GM12878 (cell line): Measurements from ENCODE around the gene DIPK1A. TPM values are rescaled to one million over a fixed set of nuclear protein-coding genes. Genes with fewer than 3 reads are reported as not detected.
A peak's percentile ranks its signal among the peaks of the same experiment; 100 is the strongest.
"Not testable (repeated sequence)": the region's sequence is repeated elsewhere in the genome, so short reads cannot be mapped to it uniquely, and the experiment has no call there.

ENCODE experiments used
- ATAC-seq: fragments of 200-7000 bp; cut with Tn5 transposase; 3 replicates; pipeline ENCODE4 v1.9.1; 2020; ENCODE audit warnings: mild to moderate bottlenecking, moderate library complexity
- BruUV-seq: library from RNA; stranded (reverse); fragments of 400-500 nt; replicated peaks from 2 replicates; lab custom pipeline; 2021; lab: Mats Ljungman, UMichigan
- CTCF ChIA-PET: fragments of 300-600 bp; sonication (Branson Sonifier 250); formaldehyde crosslinking; extraction: SDS; loops from one replicate; lab custom pipeline; 2021; ENCODE audit warnings: inconsistent platforms; lab: Yijun Ruan, JAX
- POLR2A ChIA-PET: fragments of 350-600 bp; formaldehyde crosslinking; extraction: SDS; loops from one replicate; lab custom pipeline; 2021; ENCODE audit warnings: inconsistent platforms; lab: Charles Lee
- RAD21 ChIA-PET: fragments of 300-600 bp; sonication (Branson Sonifier 250); formaldehyde crosslinking; loops from one replicate; lab custom pipeline; 2023; ENCODE audit warnings: antibody characterized with exemption; ENCODE audit not compliant: unreplicated experiment; lab: Charles Lee
- SMC1A ChIA-PET: fragments of 300-600 bp; sonication (Branson Sonifier 250); formaldehyde crosslinking; loops from one replicate; lab custom pipeline; 2023; ENCODE audit not compliant: unreplicated experiment, uncharacterized antibody; lab: Charles Lee
- DNase-seq: peaks from one replicate; pipeline ENCODE4 v3.0.0-alpha.2; 2011; ENCODE audit warnings: low read depth, low spot score
- FAIRE-seq: peaks from 3 replicates; lab custom pipeline; 2011; peaks lifted over from hg19 to GRCh38; lab: Jason Lieb, UNC
- H2AFZ ChIP-seq: 2 replicates; pipeline ENCODE4 v1.6.0; 2011; ENCODE audit warnings: low read depth, low read length, control low read depth; ENCODE audit not compliant: control insufficient read depth
- H3K27ac ChIP-seq: 2 replicates; pipeline ENCODE4 v1.5.1; 2011; ENCODE audit warnings: control low read depth; ENCODE audit not compliant: control insufficient read depth, insufficient read depth
- H3K27me3 ChIP-seq, 2 experiments: replicated peaks in 1 of 2; 2 replicates each; pipeline versions ENCODE4 v1.6.0 to v1.6.1; 2011; ENCODE audit warnings: low read length in 1 of 2; ENCODE audit not compliant: control insufficient read depth in 2 of 2, insufficient read depth in 2 of 2
- H3K36me3 ChIP-seq, 2 experiments: 2 replicates each; pipeline ENCODE4 v1.5.1; 2011; ENCODE audit warnings: low read length in 1 of 2; ENCODE audit not compliant: control insufficient read depth in 2 of 2, insufficient read depth in 2 of 2
- H3K4me1 ChIP-seq: 2 replicates; pipeline ENCODE4 v1.6.1; 2011; ENCODE audit warnings: mild to moderate bottlenecking, low read length, moderate library complexity, mixed read lengths; ENCODE audit not compliant: control insufficient read depth, insufficient read depth
- H3K4me2 ChIP-seq: 2 replicates; pipeline ENCODE4 v1.6.0; 2011; ENCODE audit warnings: control low read depth; ENCODE audit not compliant: control insufficient read depth, insufficient read depth
- H3K4me3 ChIP-seq: fragments of 200-600 bp; sonication (generic); 2 replicates; pipeline ENCODE4 v1.5.1; 2016
- H3K79me2 ChIP-seq: 2 replicates; pipeline ENCODE4 v1.6.0; 2011; ENCODE audit warnings: low read length; ENCODE audit not compliant: control insufficient read depth, insufficient read depth
- H3K9ac ChIP-seq: 2 replicates; pipeline ENCODE4 v1.8.0; 2011; ENCODE audit warnings: low read length, control low read depth, mixed read lengths; ENCODE audit not compliant: control insufficient read depth, insufficient read depth
- H3K9me3 ChIP-seq: replicated peaks from 3 replicates; pipeline ENCODE4 v1.5.1; 2011; ENCODE audit warnings: mild to moderate bottlenecking, low read length; ENCODE audit not compliant: control insufficient read depth, insufficient read depth
- H4K20me1 ChIP-seq: 2 replicates; pipeline ENCODE4 v1.6.0; 2011; ENCODE audit not compliant: control insufficient read depth, insufficient read depth
- MTA2 ChIP-seq: fragments of 450-650 bp; IDR thresholded peaks from 2 replicates; pipeline ENCODE4 v1.6.1; 2016; ENCODE audit warnings: low read depth, mild to moderate bottlenecking, moderate library complexity
- NFIC ChIP-seq: IDR thresholded peaks from 2 replicates; pipeline ENCODE4 v1.6.1; 2012; ENCODE audit warnings: low read depth, mild to moderate bottlenecking, inconsistent platforms, low read length, moderate library complexity
- REST ChIP-seq: IDR thresholded peaks from 2 replicates; pipeline ENCODE4 v1.6.1; 2012; ENCODE audit warnings: mild to moderate bottlenecking, low read depth, low read length
- SPI1 ChIP-seq: IDR thresholded peaks from 2 replicates; pipeline ENCODE4 v1.6.1; 2011; ENCODE audit warnings: low read depth, mild to moderate bottlenecking, low read length, moderate library complexity, borderline replicate concordance; ENCODE audit not compliant: insufficient read depth
- WGBS: methylation state at CpG from one replicate; pipeline ENCODE4 v1.1.6; 2016; ENCODE audit warnings: low lambda C conversion rate; ENCODE audit not compliant: insufficient replicate concordance, insufficient coverage; ENCODE audit errors: missing lambda C conversion rate; 5-methylcytosine and 5-hydroxymethylcytosine counted together
- in situ Hi-C: fragments of 300-500 bp; cut with MboI; formaldehyde crosslinking; loops from 9 replicates; pipeline ENCODE4 v1.14.3; 2018; ENCODE audit warnings: mixed read lengths
- intact Hi-C: fragments of 100-400 bp; cut with micrococcal nuclease; formaldehyde crosslinking; loops from one replicate; pipeline ENCODE4 v1.14.2; 2022; ENCODE audit not compliant: unreplicated experiment
- polyA plus RNA-seq, 11 experiments: library from polyadenylated mRNA; depleted of rRNA in 4 of 11; unstranded in 6 of 11; stranded (reverse) in 5 of 11; fragments of >200 nt; fragmentation: Nextera tagmentation in 4 of 11; fragmentation: Illumina TruSeq in 1 of 11; extraction: Ambion mirVana in 4 of 11; extraction: Trizol in 1 of 11; gene quantifications; 1 replicate in 1 of 11; 2 replicates in 10 of 11; pipeline versions ENCODE4 v1.2.1 to v1.2.3, GENCODE V29; 2011 to 2016; ENCODE audit warnings: inconsistent platforms in 2 of 11, missing spikeins in 2 of 11, low read depth in 1 of 11
- total RNA-seq, 4 experiments: library from RNA; depleted of rRNA in 3 of 4; stranded (reverse); fragments of >200 nt in 3 of 4; fragmentation: Illumina TruSeq in 1 of 4; extraction: Trizol in 1 of 4; gene quantifications; 2 replicates each; pipeline versions ENCODE4 v1.2.1 to v1.2.3, GENCODE V29; 2013 to 2021
- TF ChIP-seq, protein P1 (sequence below): fragments of 450-650 bp; IDR thresholded peaks from 2 replicates; pipeline ENCODE4 v1.6.1; 2016; ENCODE audit warnings: mild to moderate bottlenecking

DIPK1A gene
- total and polyA plus RNA-seq, 10 of the 15 experiments (the other 5 are each of a cell fraction or from before 2014, with no cell fraction given): 4.9 to 15.0 (median 9.7) TPM

GRCh38 chr1:92972409-92973129 lies 11.3 kb upstream of the DIPK1A start:
- Histone ChIP-seq H3K4me1 (peaks cover 61% of the 10 kb centered on the region), H3K4me2 (peak overlapping the region; percentile 43), H3K79me2 (no peaks in the 10 kb centered on the region), H3K27me3 (no peaks in the 10 kb centered on the region), H3K36me3 (no peaks in the 10 kb centered on the region), H3K27ac (peak overlapping the region; percentile 48; the same call in 1 of the 2 replicates)
- POLR2A ChIA-PET: interaction anchor here (0.7 to 7.3 kb wide), 4 partner anchors 11 to 23 kb away, joined by 4 to 103 read pairs (median 4); partner anchors contain the start of gene DIPK1A
- CTCF ChIA-PET: interaction anchor here (1.0 to 8.4 kb wide), 5 partner anchors 8 to 113 kb away, joined by 3 to 304 read pairs (median 52); partner anchors contain the start of gene DIPK1A
- DNase-seq (no peak), ATAC-seq (no peak)
- SMC1A ChIA-PET: interaction anchor here (1.0 to 10.8 kb wide), 6 partner anchors 8 to 141 kb away, joined by 3 to 253 read pairs (median 38); partner anchors contain the start of genes DIPK1A and RPL5
- in situ Hi-C loops: no loop called here
- no TSS peak for BruUV-seq
- TF ChIP-seq, protein P1, sequence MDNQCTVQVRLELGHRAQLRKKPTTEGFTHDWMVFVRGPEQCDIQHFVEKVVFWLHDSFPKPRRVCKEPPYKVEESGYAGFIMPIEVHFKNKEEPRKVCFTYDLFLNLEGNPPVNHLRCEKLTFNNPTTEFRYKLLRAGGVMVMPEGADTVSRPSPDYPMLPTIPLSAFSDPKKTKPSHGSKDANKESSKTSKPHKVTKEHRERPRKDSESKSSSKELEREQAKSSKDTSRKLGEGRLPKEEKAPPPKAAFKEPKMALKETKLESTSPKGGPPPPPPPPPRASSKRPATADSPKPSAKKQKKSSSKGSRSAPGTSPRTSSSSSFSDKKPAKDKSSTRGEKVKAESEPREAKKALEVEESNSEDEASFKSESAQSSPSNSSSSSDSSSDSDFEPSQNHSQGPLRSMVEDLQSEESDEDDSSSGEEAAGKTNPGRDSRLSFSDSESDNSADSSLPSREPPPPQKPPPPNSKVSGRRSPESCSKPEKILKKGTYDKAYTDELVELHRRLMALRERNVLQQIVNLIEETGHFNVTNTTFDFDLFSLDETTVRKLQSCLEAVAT: no peak
- TF ChIP-seq MTA2 (no peak), NFIC (no peak), REST (no peak), SPI1 (peak; percentile 23; the same call in 1 of the 2 replicates)
- TF ChIP-seq, all 136 proteins: peak for 1
- intact Hi-C loops: loop anchor here (1.0 kb wide), 1 partner anchor 10 kb away; no protein-coding TSS in a partner anchor
- Histone ChIP-seq H3K9me3 (no peaks in the 10 kb centered on the region), H4K20me1 (no peaks in the 10 kb centered on the region), H3K9ac (no peak overlapping the region), H3K4me3 (peak overlapping the region; percentile 12; the same call in 1 of the 2 replicates), H2AFZ (peak overlapping the region; percentile 44; the same call in 1 of the 2 replicates)
- FAIRE-seq: no peak
- WGBS: 0% methylated on average over 1 of the region's 1 CpG
- RAD21 ChIA-PET: interaction anchor here (1.2 to 9.5 kb wide), 4 partner anchors 13 to 113 kb away, joined by 3 to 204 read pairs (median 26); partner anchors contain the start of gene DIPK1A

DNA sequence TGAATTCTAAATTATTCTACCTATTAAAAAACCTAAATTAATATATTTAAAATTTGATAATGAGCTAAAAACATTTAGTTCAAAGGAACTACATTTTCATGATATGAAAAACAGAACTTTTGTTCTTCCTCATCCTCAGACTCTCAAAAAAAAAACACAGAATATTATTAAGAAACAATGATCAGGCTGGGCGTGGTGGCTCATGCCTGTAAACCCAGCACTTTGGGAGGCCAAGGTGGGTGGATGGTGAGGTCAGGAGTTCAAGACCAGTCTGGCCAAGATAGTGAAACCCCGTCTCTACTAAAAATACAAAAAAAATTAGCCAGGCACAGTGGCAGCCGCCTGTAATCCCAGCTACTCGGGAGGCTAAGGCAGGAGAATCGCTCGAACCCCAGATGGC lies 10.7 kb upstream of the DIPK1A start:
- BruUV-seq: not testable (repeated sequence)
- POLR2A ChIA-PET: interaction anchor here (0.6 to 7.3 kb wide), 6 partner anchors 10 to 28 kb away, joined by 3 to 103 read pairs (median 4); partner anchors contain the start of gene DIPK1A

More for the DNA sequence above, 10.7 kb upstream of the DIPK1A start:
- H3K9me3 ChIP-seq, ATAC-seq, H3K4me2 ChIP-seq, H3K4me3 ChIP-seq, H3K9ac ChIP-seq, H3K79me2 ChIP-seq, in situ Hi-C loops, DNase-seq, H3K36me3 ChIP-seq, H3K27ac ChIP-seq, H3K27me3 ChIP-seq, FAIRE-seq, H4K20me1 ChIP-seq, intact Hi-C loops, H2AFZ ChIP-seq: not testable (repeated sequence)
- SMC1A ChIA-PET: interaction anchor here (1.0 to 10.8 kb wide), 7 partner anchors 8 to 140 kb away, joined by 3 to 253 read pairs (median 24); partner anchors contain the start of genes DIPK1A and RPL5
- CTCF ChIA-PET: interaction anchor here (1.0 to 8.4 kb wide), 5 partner anchors 8 to 113 kb away, joined by 3 to 304 read pairs (median 52); partner anchors contain the start of gene DIPK1A
- H3K4me1 ChIP-seq: peaks cover 55% of the 10 kb centered on the region
- RAD21 ChIA-PET: interaction anchor here (1.2 to 9.5 kb wide), 5 partner anchors 9 to 113 kb away, joined by 3 to 204 read pairs (median 4); partner anchors contain the start of gene DIPK1A
- WGBS: 76% methylated on average over 6 of the region's 6 CpGs
